Measurements from ENCODE around the gene TRA2A.
A peak's percentile ranks its signal among the peaks of the same experiment; 100 is the strongest.

Gene TRA2A

DNA sequence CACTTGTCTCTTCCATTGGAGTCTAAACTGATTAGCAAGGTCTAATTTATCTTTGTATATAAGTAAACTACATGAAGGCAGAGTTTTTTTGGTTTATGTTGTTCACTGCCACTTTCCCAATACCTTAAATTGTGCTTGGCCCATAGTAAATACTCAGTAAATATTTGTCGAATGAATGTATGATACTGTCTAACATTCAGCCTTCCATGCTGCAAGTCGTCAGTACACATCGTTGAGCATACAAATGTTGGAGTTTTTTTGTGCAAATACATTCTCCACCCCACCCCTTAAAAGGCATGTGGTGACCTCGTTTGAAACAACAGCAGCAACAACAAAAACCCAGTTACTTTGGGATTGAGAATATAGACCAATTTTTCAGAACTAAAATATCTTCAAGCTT is 44.1 kb downstream of the TRA2A start:
- H3K27ac ChIP-seq (ENCODE audit: insufficient read depth in 1 of 2, low read depth in 1 of 2, low read length in 2 of 2, poor library complexity in 1 of 2, severe bottlenecking in 2 of 2): no peak overlapping the region
- H3K27me3 ChIP-seq (replicated peaks in 2 of 5; ENCODE audit: control insufficient read depth in 4 of 5, insufficient read depth in 5 of 5, low read length in 4 of 5): peaks cover 0 to 9% (median 2%) of the 10 kb centered on the region in 5 experiments
- H3K4me1 ChIP-seq (ENCODE audit: control extremely low read depth in 1 of 4, control insufficient read depth in 4 of 4, insufficient read depth in 4 of 4, low read length in 3 of 4): peaks cover 0 to 14% (median 6%) of the 10 kb centered on the region in 4 experiments
- no peak overlapping the region for H3K4me3 ChIP-seq (ENCODE audit: control insufficient read depth in 1 of 7, extremely low read depth in 1 of 7, insufficient read depth in 4 of 7, low read depth in 2 of 7, low read length in 6 of 7)
- no peak for DNase-seq
- H3K36me3 ChIP-seq (ENCODE audit: control insufficient read depth in 4 of 4, insufficient read depth in 4 of 4, low read length in 3 of 4): no peaks in the 10 kb centered on the region
- POLR2A ChIA-PET: no interaction called here
- H3K9me3 ChIP-seq (ENCODE audit: control extremely low read depth in 1 of 5, control insufficient read depth in 4 of 5, insufficient read depth in 2 of 5, low read depth in 1 of 5, low read length in 4 of 5): no peaks in the 10 kb centered on the region
- no CpG with 5 or more reads among the region's 4 CpGs for WGBS (ENCODE audit: insufficient coverage)
- CTCF ChIA-PET: interaction anchor here (1.0 to 1.7 kb wide), 2 partner anchors 14 to 16 kb away, joined by 3 read pairs; no protein-coding TSS in a partner anchor

GRCh38 chr7:23486002-23486773 is 45.6 kb downstream of the TRA2A start:
- peaks cover 0 to 7% (median 4%) of the 10 kb centered on the region in 4 experiments for H3K4me1 ChIP-seq (ENCODE audit: control extremely low read depth in 1 of 4, control insufficient read depth in 4 of 4, insufficient read depth in 4 of 4, low read length in 3 of 4)
- ChIA-PET POLR2A (no interaction called here), CTCF (interaction anchor here (1.1 to 1.7 kb wide), 2 partner anchors 13 to 18 kb away, joined by 3 read pairs; no protein-coding TSS in a partner anchor)
- H3K36me3 ChIP-seq (ENCODE audit: control insufficient read depth in 4 of 4, insufficient read depth in 4 of 4, low read length in 3 of 4): no peaks in the 10 kb centered on the region
- H3K27ac ChIP-seq (ENCODE audit: insufficient read depth in 1 of 2, low read depth in 1 of 2, low read length in 2 of 2, poor library complexity in 1 of 2, severe bottlenecking in 2 of 2): no peak overlapping the region
- DNase-seq: no peak
- no peaks in the 10 kb centered on the region for H3K9me3 ChIP-seq (ENCODE audit: control extremely low read depth in 1 of 5, control insufficient read depth in 4 of 5, insufficient read depth in 2 of 5, low read depth in 1 of 5, low read length in 4 of 5)
- H3K4me3 ChIP-seq (ENCODE audit: control insufficient read depth in 1 of 7, extremely low read depth in 1 of 7, insufficient read depth in 4 of 7, low read depth in 2 of 7, low read length in 6 of 7): no peak overlapping the region
- peaks cover 0 to 19% (median 6%) of the 10 kb centered on the region in 5 experiments for H3K27me3 ChIP-seq (replicated peaks in 2 of 5; ENCODE audit: control insufficient read depth in 4 of 5, insufficient read depth in 5 of 5, low read length in 4 of 5)
- 93% methylated on average over 3 of the region's 13 CpGs for WGBS (ENCODE audit: insufficient coverage)

- ChIA-PET POLR2A (interaction anchor here (0.6 kb wide), 2 partner anchors 15 to 189 kb away, joined by 3 to 4 read pairs; no protein-coding TSS in a partner anchor), CTCF (interaction anchor here (0.7 to 0.8 kb wide), 2 partner anchors 13 to 14 kb away, joined by 3 read pairs; no protein-coding TSS in a partner anchor)
- Histone ChIP-seq H3K27me3 (replicated peaks in 2 of 5; ENCODE audit: control insufficient read depth in 4 of 5, insufficient read depth in 5 of 5, low read length in 4 of 5) (peaks cover 0 to 52% (median 16%) of the 10 kb centered on the region in 5 experiments), H3K27ac (ENCODE audit: insufficient read depth in 1 of 2, low read depth in 1 of 2, low read length in 2 of 2, poor library complexity in 1 of 2, severe bottlenecking in 2 of 2) (no peak overlapping the region), H3K36me3 (ENCODE audit: control insufficient read depth in 4 of 4, insufficient read depth in 4 of 4, low read length in 3 of 4) (no peaks in the 10 kb centered on the region), H3K4me1 (ENCODE audit: control extremely low read depth in 1 of 4, control insufficient read depth in 4 of 4, insufficient read depth in 4 of 4, low read length in 3 of 4) (no peaks in the 10 kb centered on the region), H3K4me3 (ENCODE audit: control insufficient read depth in 1 of 7, extremely low read depth in 1 of 7, insufficient read depth in 4 of 7, low read depth in 2 of 7, low read length in 6 of 7) (no peak overlapping the region), H3K9me3 (ENCODE audit: control extremely low read depth in 1 of 5, control insufficient read depth in 4 of 5, insufficient read depth in 2 of 5, low read depth in 1 of 5, low read length in 4 of 5) (no peaks in the 10 kb centered on the region)
- DNase-seq: no peak
- 100% methylated on average over 1 of the region's 4 CpGs for WGBS (ENCODE audit: insufficient coverage)
Measured at GRCh38 chr7:23482686-23483085, 49.1 kb downstream of the TRA2A start.

DNA sequence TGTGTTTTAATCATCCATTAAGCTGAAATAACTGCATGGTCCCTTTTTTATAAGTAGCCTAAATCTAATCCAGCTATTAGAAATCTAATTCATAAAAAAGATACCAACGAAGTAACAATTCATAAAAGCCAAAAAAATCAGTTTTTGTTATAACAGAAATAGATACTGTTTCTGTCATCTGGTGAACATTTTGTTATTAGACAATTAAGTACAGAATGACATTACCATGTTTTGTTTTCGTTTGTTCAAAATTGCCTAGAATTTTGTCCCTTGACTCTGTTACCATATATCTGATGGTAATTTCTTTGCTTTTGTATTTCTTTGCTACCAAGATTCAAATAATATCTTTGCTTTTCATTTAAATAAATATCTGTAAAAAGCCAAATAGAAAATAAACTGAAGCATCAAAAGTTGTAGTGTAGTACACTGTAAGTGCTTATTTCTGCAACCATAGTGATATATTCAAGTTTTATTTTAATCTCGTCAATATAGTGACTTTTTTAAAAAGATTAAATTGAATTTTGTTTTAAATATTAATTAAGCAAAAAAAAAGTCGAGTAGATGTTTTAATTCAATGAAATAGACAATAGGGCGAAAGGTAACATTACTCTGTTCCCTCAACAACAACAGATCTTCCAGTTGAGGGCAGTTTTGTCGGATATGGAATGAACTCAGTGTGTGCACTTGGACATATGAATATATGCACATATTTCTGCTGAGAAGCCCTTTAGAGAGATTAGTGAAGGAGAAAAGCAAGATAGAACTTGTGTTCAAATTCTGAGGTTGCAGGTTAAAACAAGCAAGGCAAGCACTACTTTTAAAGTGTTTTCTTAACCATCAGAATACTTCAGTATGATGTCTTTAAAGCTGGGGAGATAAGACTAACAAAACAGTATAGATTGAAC is 53.6 kb downstream of the TRA2A start:
- peaks cover 11 to 21% (median 14%) of the 10 kb centered on the region in 4 experiments for H3K4me1 ChIP-seq (ENCODE audit: control extremely low read depth in 1 of 4, control insufficient read depth in 4 of 4, insufficient read depth in 4 of 4, low read length in 3 of 4)
- POLR2A ChIA-PET: interaction anchor here (0.7 kb wide), 1 partner anchor 16 kb away, joined by 3 read pairs; no protein-coding TSS in a partner anchor
- WGBS (ENCODE audit: insufficient coverage): 79% methylated on average over 2 of the region's 6 CpGs
- H3K9me3 ChIP-seq (ENCODE audit: control extremely low read depth in 1 of 5, control insufficient read depth in 4 of 5, insufficient read depth in 2 of 5, low read depth in 1 of 5, low read length in 4 of 5): no peaks in the 10 kb centered on the region
- H3K36me3 ChIP-seq (ENCODE audit: control insufficient read depth in 4 of 4, insufficient read depth in 4 of 4, low read length in 3 of 4): no peaks in the 10 kb centered on the region
- H3K27ac ChIP-seq (ENCODE audit: insufficient read depth in 1 of 2, low read depth in 1 of 2, low read length in 2 of 2, poor library complexity in 1 of 2, severe bottlenecking in 2 of 2): no peak overlapping the region
- DNase-seq: no peak
- CTCF ChIA-PET: interaction anchor here (1.1 to 1.5 kb wide), 2 partner anchors 10 to 15 kb away, joined by 3 to 4 read pairs; no protein-coding TSS in a partner anchor
- H3K4me3 ChIP-seq (ENCODE audit: control insufficient read depth in 1 of 7, extremely low read depth in 1 of 7, insufficient read depth in 4 of 7, low read depth in 2 of 7, low read length in 6 of 7): no peak overlapping the region
- H3K27me3 ChIP-seq (replicated peaks in 2 of 5; ENCODE audit: control insufficient read depth in 4 of 5, insufficient read depth in 5 of 5, low read length in 4 of 5): peaks cover 0 to 89% (median 36%) of the 10 kb centered on the region in 5 experiments

- ChIA-PET POLR2A (no interaction called here), CTCF (interaction anchor here (1.5 kb wide), 1 partner anchor 9 kb away, joined by 4 read pairs; no protein-coding TSS in a partner anchor)
- H3K27ac ChIP-seq (ENCODE audit: insufficient read depth in 1 of 2, low read depth in 1 of 2, low read length in 2 of 2, poor library complexity in 1 of 2, severe bottlenecking in 2 of 2): no peak overlapping the region
- H3K36me3 ChIP-seq (ENCODE audit: control insufficient read depth in 4 of 4, insufficient read depth in 4 of 4, low read length in 3 of 4): no peaks in the 10 kb centered on the region
- H3K4me1 ChIP-seq (ENCODE audit: control extremely low read depth in 1 of 4, control insufficient read depth in 4 of 4, insufficient read depth in 4 of 4, low read length in 3 of 4): peaks cover 11 to 31% (median 19%) of the 10 kb centered on the region in 4 experiments
- H3K27me3 ChIP-seq (replicated peaks in 2 of 5; ENCODE audit: control insufficient read depth in 4 of 5, insufficient read depth in 5 of 5, low read length in 4 of 5): peaks cover 0 to 95% (median 39%) of the 10 kb centered on the region in 5 experiments
- DNase-seq: no peak
- H3K4me3 ChIP-seq (ENCODE audit: control insufficient read depth in 1 of 7, extremely low read depth in 1 of 7, insufficient read depth in 4 of 7, low read depth in 2 of 7, low read length in 6 of 7): peak overlapping the region in 1 of 7 experiments; percentile 49
- WGBS (ENCODE audit: insufficient coverage): no CpG with 5 or more reads among the region's 1 CpG
- no peaks in the 10 kb centered on the region for H3K9me3 ChIP-seq (ENCODE audit: control extremely low read depth in 1 of 5, control insufficient read depth in 4 of 5, insufficient read depth in 2 of 5, low read depth in 1 of 5, low read length in 4 of 5)
Measured at GRCh38 chr7:23477157-23477499, 54.7 kb downstream of the TRA2A start.

DNA sequence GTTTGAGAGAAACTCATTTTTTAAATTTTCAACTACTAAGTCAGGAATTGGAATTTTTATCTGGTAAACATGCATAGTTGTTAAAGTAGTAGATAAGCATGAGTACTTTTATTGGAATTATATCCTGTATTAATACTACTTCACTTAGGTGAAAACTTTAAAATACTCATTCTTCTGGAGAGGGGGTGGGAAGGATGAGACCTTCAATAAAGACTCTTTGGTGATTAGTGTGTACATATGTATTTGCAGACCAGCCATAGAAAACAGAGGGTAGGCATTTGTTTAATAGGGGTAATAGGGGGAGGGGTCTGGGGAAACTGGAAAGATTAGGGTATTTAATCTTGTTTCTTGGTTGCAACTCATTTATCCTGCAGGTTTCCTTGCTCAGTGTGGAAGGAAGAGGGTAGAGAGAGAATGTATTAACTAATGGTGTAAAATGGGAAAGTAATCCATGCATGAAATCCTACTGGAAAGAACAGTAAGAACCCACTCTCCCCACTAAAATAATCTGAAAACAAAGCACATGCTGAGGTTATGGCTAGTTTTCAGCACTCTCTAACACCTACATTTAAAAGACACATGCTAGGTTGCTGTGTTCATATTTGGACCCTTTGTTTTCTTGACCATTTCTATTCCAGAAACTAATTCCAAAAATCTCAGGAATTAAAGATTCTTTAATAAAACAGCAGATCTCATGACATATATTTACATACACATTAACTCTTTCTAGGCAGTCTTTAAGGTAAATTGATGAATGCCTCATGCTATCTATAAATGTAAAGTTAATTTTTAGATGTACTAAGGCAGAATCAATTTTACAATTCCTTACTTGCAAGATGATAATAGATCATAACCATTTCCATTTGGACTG is 55.3 kb downstream of the TRA2A start:
- no peaks in the 10 kb centered on the region for H3K9me3 ChIP-seq (ENCODE audit: control extremely low read depth in 1 of 5, control insufficient read depth in 4 of 5, insufficient read depth in 2 of 5, low read depth in 1 of 5, low read length in 4 of 5)
- POLR2A ChIA-PET: no interaction called here
- peaks cover 0 to 96% (median 41%) of the 10 kb centered on the region in 5 experiments for H3K27me3 ChIP-seq (replicated peaks in 2 of 5; ENCODE audit: control insufficient read depth in 4 of 5, insufficient read depth in 5 of 5, low read length in 4 of 5)
- CTCF ChIA-PET: interaction anchor here (1.5 kb wide), 1 partner anchor 9 kb away, joined by 4 read pairs; no protein-coding TSS in a partner anchor
- H3K27ac ChIP-seq (ENCODE audit: insufficient read depth in 1 of 2, low read depth in 1 of 2, low read length in 2 of 2, poor library complexity in 1 of 2, severe bottlenecking in 2 of 2): no peak overlapping the region
- peak overlapping the region in 1 of 7 experiments; percentile 49 for H3K4me3 ChIP-seq (ENCODE audit: control insufficient read depth in 1 of 7, extremely low read depth in 1 of 7, insufficient read depth in 4 of 7, low read depth in 2 of 7, low read length in 6 of 7)
- H3K4me1 ChIP-seq (ENCODE audit: control extremely low read depth in 1 of 4, control insufficient read depth in 4 of 4, insufficient read depth in 4 of 4, low read length in 3 of 4): peaks cover 11 to 32% (median 21%) of the 10 kb centered on the region in 4 experiments
- DNase-seq: peak in 1 of 3 donors; percentile 19
- no peaks in the 10 kb centered on the region for H3K36me3 ChIP-seq (ENCODE audit: control insufficient read depth in 4 of 4, insufficient read depth in 4 of 4, low read length in 3 of 4)

All from common myeloid progenitor, CD34-positive (primary cell).